Adipose tissue (tissue), 3 donors: Measurements from ENCODE around the gene SLC2A4RG. TPM values are rescaled to one million over a fixed set of nuclear protein-coding genes. Genes with fewer than 3 reads are reported as not detected.
"Not testable (repeated sequence)": the region's sequence is repeated elsewhere in the genome, so short reads cannot be mapped to it uniquely, and the experiment has no call there.

Source experiments
- H3K27ac ChIP-seq: one replicate; pipeline ENCODE4 v1.5.1; 2013; ENCODE audit warnings: low read depth, low read length
- WGBS, 3 donors: extraction: QIAGEN DNeasy Blood & Tissue Kit; methylation state at CpG; one replicate each; pipeline ENCODE4 v1.1.7; 2013; 5-methylcytosine and 5-hydroxymethylcytosine counted together
- polyA plus RNA-seq, 3 donors: library from polyadenylated mRNA; stranded (reverse); fragments of 200-250 nt; gene quantifications; one replicate each; pipeline ENCODE4 v1.2.3, GENCODE V29; 2013
- donor health status: healthy with polysubstance abuse.
- donor health status: Bipolar disorder and iron deficiency.
- donor health status: healthy.

SLC2A4RG gene
- polyA plus RNA-seq, 3 donors, result 28.3 to 137 (median 72.8) TPM

DNA sequence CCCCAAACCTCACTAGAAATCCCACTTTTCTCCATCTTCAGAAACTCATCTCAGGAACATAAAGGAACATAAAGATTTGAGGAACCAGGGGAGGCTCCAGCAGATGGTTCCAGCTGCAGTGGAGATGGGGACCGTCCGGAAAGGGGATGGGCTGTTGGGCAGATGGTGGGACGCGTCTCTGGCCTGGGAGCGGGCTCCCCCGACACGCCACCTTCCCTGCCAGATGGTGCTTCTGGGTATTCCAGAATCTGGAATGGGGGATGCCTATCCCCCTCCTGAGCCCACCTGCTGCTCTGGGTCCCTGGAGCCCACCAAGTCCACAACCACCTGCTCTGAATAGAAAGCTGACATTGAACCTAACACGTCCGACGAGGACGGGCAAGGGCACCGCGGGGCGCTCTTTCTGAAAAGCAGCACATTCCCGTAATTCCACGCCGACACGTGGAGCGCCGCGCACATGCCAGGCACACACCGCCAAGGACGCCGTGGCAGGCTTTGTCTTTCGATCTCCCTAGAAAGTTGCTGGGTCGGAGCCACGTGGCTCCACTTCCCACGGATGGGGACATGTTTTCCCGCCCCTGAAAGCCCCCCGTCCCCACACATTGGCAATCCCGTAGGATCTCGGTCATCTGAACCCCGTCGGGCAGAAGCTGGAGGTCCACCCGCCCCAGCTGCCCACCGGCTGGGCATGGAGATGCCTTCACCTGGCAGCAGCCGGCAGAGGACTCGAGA lies 27.3 kb downstream of the SLC2A4RG start:
- 94 to 97% (median 96%) methylated on average over 38 of the region's 38 CpGs for WGBS, 3 donors
- H3K27ac ChIP-seq, result no peak overlapping the region

DNA sequence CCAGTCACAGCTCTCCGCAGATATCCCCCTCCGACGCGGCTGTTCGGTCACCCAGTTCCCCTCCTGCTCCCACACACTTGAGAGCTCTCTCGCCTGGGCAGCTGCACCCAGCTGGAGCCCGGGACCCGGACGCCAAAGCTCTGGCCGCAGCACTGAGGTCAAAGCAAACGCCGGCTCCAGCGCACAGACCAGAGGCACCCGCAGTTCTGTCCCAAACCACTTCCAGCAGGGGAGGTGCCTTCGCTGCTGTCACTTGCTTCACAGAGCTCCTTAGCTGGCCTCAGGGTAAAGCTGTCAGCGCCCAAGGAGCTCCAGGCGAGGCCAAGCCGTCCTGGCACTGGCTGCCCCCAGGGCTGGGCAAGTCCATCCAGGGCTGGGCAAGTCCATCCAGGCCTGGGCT lies 27.9 kb downstream of the SLC2A4RG start:
- no peak overlapping the region for H3K27ac ChIP-seq
- 88% methylated on average over 17 to 18 of the region's 18 CpGs for WGBS, 3 donors

DNA sequence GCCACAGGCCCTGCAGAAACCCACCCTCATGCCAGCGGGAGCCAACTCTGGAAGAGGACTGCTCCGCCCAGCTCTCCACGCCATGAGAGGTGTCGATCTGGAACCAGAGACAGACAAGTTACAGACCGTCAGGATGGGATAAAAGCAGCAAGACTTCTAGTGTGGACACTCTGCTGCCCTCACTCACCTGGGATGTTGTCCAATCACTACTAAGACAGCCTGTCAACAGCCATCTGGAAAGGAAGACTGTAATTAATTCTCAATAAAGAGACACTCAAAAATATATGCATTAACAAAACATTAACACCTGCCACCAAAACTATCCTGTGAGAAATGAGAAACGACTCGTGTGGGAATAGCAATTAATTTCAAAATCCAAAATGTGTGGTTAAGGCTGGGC lies 28.3 kb downstream of the SLC2A4RG start:
- 83 to 92% (median 89%) methylated on average over 7 of the region's 7 CpGs for WGBS, 3 donors

GRCh38 chr20:63768591-63769515 lies 29.3 kb downstream of the SLC2A4RG start:
- H3K27ac ChIP-seq, result no peak overlapping the region
- WGBS, 3 donors, result 89 to 94% (median 90%) methylated on average over 26 of the region's 26 CpGs

More for the DNA sequence above, 28.3 kb downstream of the SLC2A4RG start:
- no peak overlapping the region for H3K27ac ChIP-seq

DNA sequence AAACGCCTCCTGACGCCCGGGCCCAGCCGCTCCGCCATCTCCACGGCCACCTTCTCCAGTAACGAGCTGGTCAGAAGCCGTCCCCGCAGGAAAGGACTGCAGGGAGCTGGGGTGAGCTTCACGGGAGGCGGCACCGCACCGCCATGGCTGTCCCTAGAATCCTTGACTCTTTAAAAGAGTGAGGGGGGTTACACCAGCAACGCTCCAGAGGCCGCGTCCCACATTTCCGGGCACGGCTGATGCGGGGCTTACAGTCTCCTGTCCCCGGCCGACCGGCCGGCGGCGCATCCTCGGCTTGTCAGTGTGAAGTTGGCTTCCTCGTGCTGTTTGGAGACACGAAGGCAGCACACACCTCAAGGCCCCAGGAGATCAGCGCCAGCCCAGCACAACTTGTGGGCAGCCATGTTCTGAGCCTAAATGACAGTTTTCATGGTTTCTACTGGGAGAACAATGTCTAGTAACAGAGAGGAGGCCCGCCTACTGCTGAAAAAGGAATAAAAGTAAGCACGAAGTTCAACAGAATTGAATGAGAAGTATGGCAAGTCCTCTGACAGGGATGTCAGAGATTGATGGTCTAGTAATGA lies 30.4 kb downstream of the SLC2A4RG start:
- 89 to 92% (median 92%) methylated on average over 31 of the region's 31 CpGs for WGBS, 3 donors
- no peak overlapping the region for H3K27ac ChIP-seq

GRCh38 chr20:63771046-63771707 lies 31.6 kb downstream of the SLC2A4RG start:
- 91 to 92% (median 92%) methylated on average over 51 to 52 of the region's 52 CpGs for WGBS, 3 donors
- no peak overlapping the region for H3K27ac ChIP-seq

DNA sequence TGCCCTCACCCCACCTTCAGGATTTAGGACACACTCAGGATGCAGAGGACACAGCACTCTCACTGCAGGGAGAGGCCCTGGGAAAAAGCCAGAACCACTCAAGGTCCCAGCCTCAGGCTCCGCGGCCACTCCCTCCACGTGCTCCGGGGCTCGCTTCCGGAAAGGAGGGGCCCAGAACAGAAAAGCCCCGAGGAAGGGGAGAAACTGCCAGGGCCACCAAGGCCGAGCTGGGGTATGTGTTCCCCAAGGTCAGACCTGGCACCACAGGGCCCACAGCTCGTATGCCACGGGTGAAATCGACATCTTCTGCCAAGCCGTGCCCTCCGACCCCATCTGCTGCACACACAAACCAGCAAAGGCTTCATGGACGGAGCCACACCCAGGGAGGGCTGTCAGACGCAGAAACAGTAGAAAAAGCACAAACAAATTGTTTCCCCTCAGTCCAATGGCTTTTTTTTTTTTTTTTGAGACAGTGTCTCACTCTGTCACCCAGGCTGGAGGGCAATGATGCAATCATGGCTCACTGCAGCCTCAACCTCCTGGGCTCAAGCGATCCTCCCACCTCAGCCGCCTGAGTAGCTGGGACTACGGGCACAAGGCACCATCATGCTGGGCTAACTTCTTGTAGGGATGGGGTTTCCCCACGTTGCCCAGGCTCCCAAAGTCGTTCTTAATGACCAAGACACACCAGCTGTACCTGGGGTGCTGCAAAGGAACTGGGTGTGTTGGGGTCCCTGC lies 33.4 kb downstream of the SLC2A4RG start:
- WGBS, 3 donors, result 58 to 65% (median 63%) methylated on average over 20 of the region's 20 CpGs
- H3K27ac ChIP-seq, result no peak overlapping the region

GRCh38 chr20:63773571-63774241 lies 34.1 kb downstream of the SLC2A4RG start:
- 81 to 85% (median 85%) methylated on average over 33 of the region's 33 CpGs for whole genome bisulfite sequencing, 3 donors
- H3K27ac ChIP-seq, result no peak overlapping the region

DNA sequence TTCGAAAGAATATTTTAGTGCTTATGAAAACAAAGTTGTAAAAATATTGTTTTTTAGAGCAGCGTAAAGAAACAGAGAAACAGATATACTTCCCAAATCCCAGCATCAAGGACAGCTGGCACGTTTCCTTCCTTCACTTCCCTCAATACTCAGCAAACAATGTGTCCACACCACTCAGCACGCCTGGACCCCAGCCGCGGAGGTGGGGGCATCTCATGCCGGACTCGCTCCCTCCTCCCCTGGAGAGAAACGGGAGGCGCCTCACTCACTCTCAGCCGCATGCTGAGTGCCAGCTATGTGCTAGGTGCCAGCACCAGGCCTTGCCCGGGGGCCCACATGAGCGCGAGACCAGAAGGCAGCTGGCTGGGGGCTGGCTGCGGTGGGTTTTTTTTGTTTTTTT lies 34.7 kb downstream of the SLC2A4RG start:
- WGBS, 3 donors, result 69 to 79% (median 71%) methylated on average over 15 of the region's 15 CpGs
- H3K27ac ChIP-seq, result no peak overlapping the region

DNA sequence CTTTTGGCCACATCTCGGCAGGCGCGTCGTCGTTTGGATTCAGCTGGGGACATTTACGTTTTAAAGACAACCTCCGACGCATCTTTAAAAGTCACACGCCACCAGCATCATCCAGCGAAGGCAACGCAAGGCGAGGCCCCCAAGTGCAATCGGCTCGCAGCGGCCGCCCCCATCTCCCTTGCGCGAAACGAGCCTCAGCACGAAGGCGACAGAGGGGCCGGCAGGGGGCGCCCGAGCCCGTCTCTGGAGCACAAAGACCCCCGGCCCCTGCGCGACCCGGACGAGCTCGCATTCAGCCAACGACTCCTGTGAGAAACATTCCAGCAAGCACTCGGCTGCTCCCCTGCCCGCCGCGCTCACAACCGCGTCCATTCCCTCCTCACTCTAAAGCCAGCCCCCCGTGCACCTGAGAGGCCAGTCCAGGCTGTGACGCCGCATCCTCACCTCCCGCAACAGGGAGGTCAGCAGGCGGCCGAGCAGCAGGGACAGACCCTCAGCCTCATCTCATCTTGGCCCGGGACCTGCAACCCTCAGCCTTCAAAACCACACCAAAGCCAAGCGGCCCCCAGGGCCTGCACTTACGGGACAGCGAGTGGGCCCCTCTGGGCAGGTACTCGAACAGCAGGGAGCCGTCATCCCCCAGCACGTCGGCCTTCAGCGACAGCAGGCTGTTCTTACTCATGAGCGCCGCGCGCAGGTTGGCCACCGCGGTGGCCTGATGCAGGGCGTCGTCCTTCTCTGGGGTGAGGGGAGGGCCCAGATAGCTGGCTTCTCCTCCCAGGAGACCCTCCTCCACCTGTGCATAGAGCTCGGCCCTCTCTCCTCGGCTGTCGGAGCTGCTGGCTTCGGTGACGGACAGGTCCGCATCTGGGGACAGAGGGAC lies 35.8 kb downstream of the SLC2A4RG start:
- 18 to 61% (median 58%) methylated on average over 63 to 67 of the region's 67 CpGs for WGBS, 3 donors

GRCh38 chr20:63776875-63777274 lies 37.3 kb downstream of the SLC2A4RG start:
- 93% methylated on average over 22 to 23 of the region's 23 CpGs for WGBS, 3 donors

More for the DNA sequence above, 35.8 kb downstream of the SLC2A4RG start:
- H3K27ac ChIP-seq, result no peak overlapping the region

DNA sequence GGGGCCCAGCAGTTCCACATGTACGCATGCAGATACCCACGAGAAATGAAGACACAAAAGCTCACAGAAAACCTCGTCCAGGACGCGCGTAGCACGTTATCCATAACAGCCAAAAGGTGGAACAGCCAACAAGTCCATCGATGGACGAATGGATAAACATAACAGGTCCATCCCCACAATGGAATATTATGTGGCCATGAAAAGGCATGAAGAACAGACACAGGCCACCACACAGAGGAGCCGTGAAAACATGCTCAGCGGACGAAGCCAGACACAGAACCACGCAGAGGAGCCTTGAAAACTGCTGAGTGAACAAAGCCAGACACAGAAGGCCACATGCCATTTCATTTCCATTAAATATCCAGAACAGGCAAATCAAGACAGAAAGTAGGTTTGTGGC lies 38.0 kb downstream of the SLC2A4RG start:
- WGBS, 3 donors, result 95 to 97% (median 95%) methylated on average over 13 of the region's 13 CpGs
- no peak overlapping the region for H3K27ac ChIP-seq

More at GRCh38 chr20:63776875-63777274, 37.3 kb downstream of the SLC2A4RG start:
- not testable (repeated sequence) for H3K27ac ChIP-seq

GRCh38 chr20:63778034-63778752 lies 38.6 kb downstream of the SLC2A4RG start:
- 61 to 66% (median 63%) methylated on average over 19 of the region's 19 CpGs for WGBS, 3 donors
- no peak overlapping the region for H3K27ac ChIP-seq

- WGBS, 3 donors, result 64 to 76% (median 76%) methylated on average over 9 of the region's 9 CpGs
- no peak overlapping the region for H3K27ac ChIP-seq
These were observed 39.3 kb downstream of the SLC2A4RG start for GRCh38 chr20:63778857-63779256.

DNA sequence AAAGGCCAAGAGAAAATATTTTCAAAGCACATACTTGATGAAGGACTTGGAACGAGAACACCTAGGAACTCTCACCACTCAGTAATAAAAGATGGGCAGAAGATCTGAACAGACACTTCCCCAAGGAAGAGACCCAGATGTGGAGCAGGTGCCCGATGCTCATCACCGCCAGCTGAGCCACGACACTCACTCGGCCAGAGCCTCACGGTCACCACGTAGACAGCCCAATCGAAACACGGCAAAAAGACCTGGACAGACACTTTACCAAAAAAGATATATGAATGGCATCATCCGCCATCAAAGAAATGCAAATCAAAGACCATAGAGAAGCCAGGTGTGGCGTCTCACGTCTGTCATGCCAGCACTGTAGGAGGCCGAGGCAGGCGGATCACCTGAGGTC lies 41.6 kb downstream of the SLC2A4RG start:
- no peak overlapping the region for H3K27ac ChIP-seq
- WGBS, 3 donors, result 85 to 93% (median 91%) methylated on average over 14 of the region's 14 CpGs

DNA sequence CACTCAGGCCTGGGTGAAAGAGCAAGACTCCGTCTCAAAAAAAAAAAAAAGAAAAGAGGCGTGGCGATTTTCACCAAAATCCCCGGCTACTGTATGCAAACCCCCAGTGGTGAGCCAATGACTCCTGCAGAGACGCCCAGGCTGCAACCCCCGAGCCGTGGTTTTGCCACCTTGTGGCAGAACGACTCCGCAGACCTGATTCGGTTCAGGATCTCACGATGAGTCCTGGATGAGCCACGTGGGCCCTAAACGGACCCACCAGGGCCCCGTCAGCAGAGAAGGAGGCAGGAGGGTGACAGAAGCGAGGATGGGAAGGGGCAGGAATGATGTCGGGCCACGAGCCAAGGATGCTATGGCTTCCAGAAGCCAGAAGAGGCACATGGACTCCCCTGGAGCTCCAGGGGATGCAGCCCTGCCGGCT lies 42.5 kb downstream of the SLC2A4RG start:
- WGBS, 3 donors, result 61 to 75% (median 73%) methylated on average over 17 to 18 of the region's 18 CpGs
- H3K27ac ChIP-seq, result no peak overlapping the region
